GM21717 (cell line): ENCODE measurements around the gene KCNK17.
"Not testable (repeated sequence)": the region's sequence is repeated elsewhere in the genome, so short reads cannot be mapped to it uniquely, and the experiment has no call there.

Experiments used
- ATAC-seq: cut with Tn5 transposase; IDR thresholded peaks from one replicate; pipeline ENCODE4 v1.9.1; 2021; ENCODE audit warnings: mild to moderate bottlenecking, moderate library complexity; ENCODE audit not compliant: unreplicated experiment

The KCNK17 gene

DNA sequence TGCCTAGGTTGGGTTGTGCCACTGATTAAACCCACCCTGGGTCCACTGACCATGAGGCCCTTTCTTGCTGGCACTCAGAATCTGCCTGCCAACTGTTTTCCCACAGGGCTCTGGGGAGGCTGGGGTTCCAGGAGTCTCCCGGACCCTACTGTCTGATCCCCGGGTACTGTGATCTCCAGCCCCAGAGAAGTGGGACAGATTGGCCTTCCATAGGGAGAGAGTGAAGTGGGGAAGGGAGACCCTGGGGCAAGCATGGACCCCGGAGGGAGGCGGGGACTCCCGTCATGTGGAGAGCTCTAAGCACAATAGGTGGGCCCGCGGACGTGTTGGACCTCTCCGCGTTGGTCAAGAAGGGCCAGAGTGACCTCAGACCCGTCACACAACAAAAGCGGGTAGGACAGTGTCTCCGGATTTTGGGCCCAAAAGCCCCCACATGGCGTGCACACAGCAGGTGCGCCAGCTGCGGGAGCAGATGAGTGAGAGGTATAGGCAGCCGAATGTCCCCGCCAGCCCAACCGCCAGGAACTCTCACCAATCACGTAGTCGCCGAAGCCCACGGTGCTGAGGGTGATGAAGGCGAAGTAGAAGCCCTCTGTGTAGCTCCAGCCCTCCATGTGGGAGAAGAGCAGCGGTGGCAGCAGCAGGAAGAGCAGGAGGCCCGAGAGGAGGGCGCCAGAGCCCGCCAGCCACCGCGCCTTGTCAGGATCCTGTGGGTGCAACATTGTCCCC, 10.6 kb downstream of the KCNK17 start:
- ATAC-seq: no peak

DNA sequence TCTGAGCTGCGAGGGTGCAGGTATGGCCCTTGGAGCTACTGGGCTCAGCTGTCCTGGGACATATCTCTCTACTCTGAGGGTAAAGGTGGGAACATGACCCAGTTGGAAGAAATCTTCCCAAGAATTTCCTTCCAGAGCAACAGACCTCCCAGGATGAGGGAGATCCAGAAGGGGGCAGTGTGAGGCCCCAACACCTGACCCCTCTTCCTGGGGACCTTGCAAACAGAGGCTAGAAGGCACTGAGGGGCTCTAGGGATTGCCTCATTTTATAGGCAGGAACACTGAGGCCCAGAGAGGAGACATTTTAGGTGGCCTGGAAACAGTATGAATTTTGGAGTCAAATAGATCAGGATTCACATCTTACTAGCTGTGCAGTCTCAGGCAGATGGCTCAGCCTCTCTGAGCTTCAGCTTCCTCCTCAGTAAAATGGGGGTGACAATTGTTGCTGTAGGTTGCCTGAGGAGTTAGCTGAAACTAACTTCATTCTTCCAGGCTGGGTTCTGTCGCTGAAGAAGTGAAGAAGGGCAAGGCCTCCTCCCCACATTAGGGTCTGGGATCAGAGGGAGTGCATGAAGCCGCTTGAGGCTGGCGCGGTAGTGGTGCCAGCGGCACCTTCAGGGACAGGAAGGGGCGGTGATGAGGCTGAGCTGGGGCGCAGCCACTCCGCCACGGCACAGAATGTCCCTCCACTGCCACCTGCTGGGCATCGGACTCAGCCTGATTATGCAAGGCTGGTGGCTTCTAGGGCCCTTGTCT, 11.4 kb downstream of the KCNK17 start:
- ATAC-seq: no peak

DNA sequence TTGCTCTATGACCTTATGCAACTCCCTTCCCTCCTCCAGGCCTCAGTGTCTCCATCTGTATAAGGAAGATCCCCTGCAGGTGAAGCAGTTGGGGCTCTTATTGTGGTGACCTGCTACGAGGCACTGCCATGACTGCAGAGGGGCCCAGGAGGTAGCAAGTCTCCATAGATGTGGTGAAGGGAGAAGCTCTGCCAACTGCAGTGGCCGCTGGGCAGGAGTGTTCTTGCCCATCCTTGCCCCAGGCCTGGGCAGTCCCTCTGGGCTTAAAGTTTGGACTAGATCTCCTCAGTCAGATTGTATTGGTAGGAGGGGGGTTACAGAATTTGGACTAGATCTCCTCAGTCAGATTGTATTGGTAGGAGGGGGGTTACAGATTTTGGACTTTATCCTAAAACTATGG, 12.2 kb downstream of the KCNK17 start:
- ATAC-seq: no peak

DNA sequence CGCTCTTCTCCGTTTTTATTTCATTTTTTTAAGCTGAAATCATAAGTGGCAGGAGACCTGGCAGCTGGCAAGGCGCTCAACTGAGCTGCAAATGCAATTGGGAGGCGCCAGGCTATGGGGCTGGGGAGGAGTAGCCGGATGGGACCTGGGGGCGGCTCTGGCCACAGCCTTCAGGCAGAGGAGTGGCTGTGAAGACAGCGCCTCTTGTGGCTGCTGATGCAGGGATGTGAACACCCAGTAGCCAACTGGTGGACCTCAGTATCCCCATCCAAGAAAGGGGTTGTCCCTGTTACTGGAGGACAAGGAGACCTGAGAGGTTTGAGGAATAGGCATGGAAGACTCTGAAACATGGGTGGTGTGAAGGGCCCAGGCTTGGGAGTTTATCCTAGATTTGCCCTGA, 12.6 kb downstream of the KCNK17 start:
- no peak for ATAC-seq

DNA sequence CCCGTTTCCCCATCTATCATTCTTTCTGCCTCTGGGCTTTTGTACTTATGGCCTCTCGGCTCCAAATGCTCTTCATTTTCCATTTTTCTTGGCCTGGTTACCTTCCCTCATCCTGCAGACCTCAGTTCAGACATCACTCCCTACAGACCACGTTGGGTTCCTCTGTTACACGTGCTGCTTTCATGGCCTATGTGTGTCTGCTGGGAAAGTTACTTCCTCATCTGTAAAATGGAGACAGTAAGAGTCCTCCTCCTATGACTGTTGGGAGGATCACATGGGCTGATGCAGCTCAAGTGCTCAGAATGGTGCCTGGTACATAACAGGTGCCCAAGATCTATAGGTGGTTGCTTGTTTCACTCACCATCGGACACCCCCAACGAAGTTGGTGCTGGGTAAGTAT, 13.5 kb downstream of the KCNK17 start:
- ATAC-seq: no peak

DNA sequence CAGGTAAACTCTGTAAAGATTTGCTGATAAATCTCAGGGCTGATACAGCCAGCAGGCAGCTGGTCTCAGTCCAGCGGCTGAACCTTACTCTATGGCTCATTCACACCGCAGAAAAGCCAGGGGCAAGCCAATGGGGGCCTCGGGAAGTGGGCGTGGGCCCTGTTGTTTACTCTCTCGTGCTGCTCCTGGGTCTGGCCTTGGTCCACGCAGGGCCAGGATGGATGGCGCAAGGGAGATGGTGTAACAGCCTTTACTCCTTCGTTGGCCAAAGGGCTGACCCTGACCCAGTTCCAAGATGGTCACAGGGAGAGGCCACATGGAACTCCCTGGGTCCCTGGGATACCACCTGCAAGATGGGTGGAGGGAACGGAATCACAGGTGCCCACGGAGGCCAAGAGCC, 16.2 kb downstream of the KCNK17 start:
- ATAC-seq: no peak

DNA sequence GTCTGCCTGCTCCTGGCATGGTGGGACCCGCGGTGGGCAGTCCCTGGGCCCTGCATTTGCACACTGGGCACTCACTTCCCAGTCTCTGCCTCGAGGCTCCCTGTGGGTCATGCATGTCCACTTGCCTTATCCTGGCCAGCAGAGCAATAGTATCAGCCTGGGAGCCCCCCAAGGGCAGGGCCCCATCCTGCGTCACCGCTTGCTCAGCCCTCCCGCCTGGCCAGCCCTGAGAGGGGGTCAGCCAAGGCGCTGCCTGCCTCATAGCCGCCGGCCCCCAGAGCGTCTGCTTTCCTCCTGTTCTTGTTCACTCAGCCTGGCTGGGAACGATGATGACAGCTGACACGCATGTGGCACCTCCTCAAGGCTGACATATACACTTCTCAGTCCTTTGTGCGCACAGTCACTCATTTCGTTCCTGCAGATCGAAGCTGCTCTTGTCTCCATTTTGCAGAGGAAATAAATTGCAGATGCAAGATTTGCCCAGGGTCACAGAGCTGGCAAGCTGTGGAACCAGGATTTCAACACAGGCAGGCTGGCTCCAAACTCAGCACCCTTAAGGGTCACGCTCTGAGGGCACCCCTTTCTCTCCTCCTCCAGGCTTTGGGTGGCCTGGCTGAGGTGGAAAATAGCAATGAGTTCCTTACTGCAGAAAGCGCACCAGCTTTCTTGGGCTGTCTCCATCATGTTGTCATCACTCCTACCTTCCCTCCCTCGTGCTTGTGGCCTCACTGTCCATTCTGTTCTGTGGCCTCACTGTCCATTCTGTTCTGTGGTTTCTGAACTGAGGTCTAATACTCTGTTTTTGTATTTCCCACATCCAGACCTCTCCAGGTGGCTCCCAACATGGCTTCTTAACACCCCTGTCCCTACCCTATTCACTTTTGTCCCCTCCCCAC, 17.2 kb downstream of the KCNK17 start:
- no peak for ATAC-seq

DNA sequence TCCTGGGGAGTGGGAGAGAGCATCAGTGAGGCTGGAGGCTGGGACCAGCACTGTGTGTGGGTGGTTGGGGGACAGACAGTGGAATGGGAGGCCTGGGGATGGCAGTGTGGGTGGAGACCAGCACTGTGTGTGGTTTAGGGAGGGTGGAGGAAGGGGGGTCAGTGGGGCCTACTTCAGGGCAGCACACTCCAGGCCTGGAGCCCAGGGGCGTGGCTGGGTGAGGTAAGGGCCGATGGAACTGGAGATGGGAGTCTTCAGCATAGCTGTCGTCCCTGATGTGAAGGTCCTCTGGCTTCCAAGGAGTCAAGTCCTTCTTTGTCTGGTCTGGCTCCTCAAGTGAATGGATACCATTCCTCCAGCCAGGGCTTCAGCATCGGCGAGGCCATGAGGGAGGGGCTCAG, 18.6 kb downstream of the KCNK17 start:
- ATAC-seq: no peak

DNA sequence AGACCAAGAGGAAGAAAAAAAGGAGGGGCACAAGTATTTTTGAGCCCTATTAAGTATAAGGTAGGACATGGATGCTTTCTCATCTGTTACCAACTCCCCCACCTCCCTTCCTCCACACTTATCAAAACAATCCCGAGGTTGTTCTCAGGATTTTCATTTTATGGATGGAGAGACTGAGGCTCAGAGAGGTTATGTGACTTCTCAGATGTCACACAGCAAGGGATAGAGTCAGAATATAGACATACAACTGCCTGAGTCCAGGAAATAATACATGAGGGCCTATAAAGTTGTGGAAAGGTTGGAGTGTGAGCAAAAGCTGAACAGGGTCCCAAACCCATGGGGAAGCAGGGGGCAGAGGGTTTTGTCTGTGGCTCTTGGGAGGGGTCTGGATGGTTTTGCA, 19.3 kb downstream of the KCNK17 start:
- no peak for ATAC-seq

DNA sequence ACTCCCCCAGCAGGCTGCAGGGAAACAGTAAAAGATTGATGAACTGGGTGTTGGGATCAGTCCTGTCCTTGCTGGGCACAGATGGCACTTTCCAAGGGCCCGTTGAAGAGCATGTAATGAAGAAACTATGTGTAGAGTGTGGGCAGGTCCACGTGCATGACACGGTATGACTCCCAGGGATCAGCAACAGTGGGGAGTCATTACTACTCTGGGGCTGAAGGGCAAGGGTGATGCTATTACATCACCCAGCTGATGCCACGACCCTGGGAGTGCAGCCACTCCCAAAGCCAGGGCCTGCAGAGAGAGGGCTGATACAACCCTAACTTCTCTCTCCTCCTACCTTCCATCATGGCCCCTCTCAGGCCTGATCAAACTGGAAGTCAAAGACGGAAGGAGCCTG, 20.1 kb downstream of the KCNK17 start:
- no peak for ATAC-seq

DNA sequence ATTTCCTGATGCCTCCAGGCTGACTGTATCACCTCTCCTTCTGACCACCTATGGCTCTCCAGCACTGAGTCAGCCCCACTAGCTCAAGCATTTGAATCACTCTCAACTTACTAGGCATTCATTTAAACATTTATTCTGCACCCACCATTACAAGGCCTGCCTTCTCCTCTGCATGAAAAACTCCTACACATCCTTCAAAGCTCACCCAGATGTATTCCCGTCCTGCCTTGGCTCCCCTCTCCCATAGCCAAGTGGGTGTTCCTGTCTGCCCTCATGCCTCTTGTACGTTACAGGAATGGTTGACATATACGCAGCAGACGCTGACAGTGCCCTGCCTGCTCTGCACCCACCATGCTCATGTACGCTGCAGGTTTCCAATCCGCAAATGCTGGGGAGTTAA, 21.6 kb downstream of the KCNK17 start:
- no peak for ATAC-seq

DNA sequence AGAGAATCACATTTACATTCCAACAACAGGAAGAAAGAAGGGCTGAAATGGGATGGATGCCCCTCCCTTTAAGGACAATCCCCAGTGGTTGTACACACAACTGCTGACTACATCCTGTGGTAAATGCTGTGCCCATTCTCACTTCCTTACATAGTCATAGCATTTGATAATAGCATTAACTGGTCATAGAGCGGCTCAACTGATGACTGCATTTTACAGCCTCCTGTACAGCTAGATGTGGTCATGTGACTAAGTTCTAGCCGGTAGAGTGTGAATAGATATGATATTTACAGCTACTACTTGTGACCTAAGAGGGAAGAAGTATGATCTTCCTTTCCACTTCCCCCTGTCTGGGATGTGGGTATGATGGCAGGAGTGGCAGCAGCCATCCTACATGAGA, 24.7 kb downstream of the KCNK17 start:
- ATAC-seq: no peak

DNA sequence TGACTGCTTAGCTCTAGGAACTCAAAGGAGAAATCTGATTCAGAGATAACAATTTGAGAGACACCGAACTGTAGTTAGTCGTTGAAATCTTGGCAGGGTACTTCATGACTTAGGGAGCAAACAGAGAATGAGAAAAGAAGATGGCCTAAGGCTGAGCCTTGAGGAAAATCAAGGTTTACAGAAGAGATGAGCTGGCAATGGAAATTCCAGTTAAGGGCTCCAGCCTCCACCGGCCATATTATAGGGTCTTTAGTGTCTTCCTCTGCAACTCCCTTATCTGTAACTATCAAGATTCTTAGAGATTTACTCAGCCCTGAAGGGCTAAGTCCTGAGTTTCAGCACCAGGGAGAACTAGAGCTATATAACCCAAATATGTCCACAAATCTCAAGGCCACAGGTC, 26.6 kb downstream of the KCNK17 start:
- ATAC-seq: no peak

DNA sequence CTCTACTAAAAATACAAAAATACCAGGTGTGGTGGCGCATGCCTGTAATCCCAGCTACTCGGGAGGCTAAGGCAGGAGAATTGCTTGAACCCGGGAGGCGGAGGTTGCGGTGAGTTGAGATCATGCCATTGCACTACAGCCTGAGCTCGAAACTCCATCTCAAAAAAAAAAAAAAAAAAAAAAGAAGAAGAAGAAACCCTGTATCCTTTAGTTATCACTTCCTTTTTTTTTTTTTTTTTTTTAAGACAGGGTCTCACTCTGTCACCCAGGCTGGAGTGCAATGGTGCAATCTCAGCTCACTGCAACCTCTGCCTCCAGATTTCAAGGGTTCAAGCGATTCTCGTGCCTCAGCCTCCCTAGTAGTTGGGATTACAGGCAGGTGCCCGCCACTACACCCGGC, 27.6 kb downstream of the KCNK17 start:
- not testable (repeated sequence) for ATAC-seq

DNA sequence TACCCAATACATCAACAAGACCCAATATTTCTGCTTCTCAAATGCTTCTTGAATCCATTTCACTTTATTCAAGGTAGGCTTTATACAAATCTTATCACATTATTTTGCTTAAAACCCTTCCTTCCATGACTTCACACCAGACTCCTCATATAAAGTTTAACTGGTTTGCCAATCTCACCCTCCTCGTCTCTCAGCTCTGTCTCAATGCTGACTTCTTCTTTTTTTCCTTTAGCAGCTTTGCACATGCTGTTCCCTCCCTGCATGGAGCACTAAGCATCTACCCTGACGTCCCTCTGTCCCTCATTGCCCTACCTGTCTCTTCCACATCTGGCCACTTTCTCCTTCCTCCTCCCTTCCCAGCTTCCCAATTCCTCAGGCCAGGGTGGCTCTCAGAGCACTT, 31.4 kb downstream of the KCNK17 start:
- no peak for ATAC-seq

DNA sequence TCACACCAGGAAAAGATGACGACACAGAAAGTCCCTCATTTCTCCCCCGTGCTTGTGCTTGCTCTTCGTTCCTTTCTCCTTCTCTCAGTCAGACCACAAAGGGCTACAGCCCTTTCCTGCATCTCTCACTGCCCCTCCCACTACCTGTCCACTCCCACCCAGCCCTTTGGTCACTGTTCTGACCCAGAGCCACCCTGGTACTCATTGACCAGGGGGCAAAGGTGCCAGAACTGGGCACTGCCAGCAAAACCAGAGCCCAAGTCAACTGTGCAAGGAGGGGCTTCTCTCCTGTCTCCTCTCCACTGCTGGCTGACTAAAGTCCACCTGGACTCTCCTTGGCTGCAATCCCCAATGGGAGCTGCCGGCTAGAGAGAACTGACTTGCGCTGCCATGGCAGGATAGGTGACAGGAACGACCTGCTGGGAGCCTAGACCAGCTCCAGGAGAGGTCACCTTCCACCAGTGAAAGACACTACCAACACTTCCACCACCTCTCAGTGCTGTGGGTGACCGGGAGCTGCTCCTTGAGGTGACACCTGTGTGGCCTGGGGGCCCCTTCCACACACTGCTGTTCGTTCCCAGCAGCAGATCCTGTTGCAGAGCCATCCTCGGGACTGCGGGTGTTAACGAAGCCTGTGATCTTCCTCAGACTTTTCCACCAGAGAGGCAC, 32.8 kb downstream of the KCNK17 start:
- no peak for ATAC-seq

DNA sequence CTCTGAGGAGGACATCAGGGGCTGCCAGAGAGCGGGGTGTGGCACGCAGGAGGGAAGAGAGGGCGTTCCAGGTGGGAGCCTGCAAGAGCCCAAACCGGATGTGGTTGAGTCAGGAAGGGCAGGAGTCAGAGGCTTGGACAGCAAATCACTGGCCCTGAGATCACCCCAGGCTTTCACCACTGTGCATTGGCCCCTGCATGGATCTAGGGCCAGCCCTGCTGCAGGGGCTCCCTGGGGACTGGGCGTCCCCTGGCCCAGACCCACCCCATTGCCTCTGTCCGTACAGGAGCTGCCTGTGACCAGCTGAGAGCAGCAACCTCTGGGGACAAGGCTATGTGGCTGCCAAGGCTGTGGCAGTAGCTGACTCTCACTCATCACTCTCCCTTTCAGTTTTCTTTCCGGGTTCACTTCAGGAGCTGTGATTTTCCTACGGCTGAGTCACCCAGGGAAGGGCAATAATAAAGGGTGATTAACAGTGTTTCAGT, 33.9 kb downstream of the KCNK17 start:
- no peak for ATAC-seq

DNA sequence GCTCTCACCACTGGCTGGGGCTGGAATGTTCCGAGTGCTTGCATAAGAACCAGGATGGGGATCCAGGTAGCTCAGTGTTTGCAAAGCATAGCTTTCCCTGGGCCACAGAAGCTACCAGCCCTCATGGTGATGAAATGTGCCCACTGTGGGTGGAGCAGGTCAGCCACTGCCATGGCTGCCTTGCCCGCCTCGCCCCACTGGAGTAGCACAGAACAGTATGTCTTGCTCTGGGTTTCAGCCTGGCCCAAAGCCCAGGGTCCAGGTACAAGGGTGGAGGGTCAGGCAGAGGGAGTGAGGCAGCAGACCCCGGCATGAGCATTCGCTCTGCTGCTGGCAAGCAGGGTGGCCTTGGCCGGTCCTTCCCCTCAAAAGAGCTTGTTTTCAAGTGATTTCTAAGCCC, 34.7 kb downstream of the KCNK17 start:
- ATAC-seq: no peak

DNA sequence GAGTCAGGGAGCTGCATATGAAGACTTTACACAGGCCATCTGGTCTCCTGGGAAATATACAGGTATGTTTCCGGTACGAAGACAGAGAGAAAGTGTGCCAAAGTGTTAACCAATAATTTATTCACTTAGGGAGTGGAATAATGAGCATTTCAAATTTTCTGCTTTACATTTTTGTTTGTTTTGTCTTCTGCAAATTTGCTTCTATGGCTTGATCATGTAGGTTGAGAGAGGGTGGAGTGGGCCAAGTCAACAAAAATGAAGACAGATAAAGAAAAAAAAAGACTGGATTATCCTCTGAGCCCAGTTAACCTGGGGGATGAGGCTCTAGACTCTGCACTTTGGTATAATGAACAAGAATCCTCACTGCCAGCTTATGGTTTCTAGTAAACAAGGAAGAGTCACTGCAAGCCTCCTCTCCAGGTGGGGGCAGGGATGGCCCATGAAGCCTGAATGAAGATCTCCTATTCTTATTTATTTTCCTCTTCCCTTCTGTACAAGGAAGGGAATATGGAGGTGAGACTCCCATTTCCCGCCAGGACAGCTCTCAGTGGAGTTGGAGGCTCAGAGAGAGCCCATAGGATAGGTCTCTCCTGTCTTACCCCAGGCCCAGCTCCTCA, 37.7 kb downstream of the KCNK17 start:
- no peak for ATAC-seq

DNA sequence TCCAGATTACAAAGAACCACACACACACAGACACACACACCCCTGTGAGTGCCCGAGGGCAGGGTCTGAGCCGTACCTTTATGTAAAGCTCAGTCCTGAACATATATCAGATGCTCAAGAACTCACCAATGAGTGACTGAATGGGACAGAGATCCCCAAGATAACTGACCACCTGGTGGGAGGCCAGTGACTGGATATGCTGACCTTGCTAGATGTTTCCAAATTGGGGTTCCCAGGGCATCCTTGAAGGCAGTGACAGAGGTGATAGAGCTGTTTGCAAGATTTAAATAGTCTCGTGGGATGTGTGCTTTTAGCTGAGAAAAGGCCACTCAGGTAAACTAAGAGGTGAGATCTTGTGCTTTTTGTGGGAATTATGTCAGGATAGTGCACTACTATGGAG, 39.3 kb downstream of the KCNK17 start:
- ATAC-seq: no peak

DNA sequence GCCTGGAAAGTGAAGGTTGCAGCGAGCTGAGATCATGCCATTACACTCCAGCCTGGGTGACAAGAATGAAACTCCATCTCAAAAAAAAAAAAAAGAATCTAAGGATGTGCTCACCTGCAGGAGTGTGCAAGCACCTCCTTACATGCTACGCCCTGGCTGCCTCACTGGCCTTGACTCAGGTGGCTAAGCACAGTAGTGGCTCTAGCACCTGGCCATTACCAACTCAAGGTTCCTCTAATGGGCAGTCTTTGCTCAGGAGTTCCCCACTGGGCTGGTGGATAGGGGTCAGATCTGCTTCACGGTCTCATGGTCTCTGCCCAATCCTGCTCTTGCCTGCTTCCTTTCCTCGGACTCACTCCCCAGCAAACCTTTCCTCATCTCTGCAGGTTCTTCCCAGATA, 39.7 kb downstream of the KCNK17 start:
- no peak for ATAC-seq
